ENCODE results near the gene HTR3B. TPM values are rescaled to one million over a fixed set of nuclear protein-coding genes. Genes with fewer than 3 reads are reported as not detected.
A peak's percentile ranks its signal among the peaks of the same experiment; 100 is the strongest.
"Not testable (repeated sequence)": the region's sequence is repeated elsewhere in the genome, so short reads cannot be mapped to it uniquely, and the experiment has no call there.

Gene HTR3B
- total RNA-seq, 3 donors from 2014 or later: not detected

DNA sequence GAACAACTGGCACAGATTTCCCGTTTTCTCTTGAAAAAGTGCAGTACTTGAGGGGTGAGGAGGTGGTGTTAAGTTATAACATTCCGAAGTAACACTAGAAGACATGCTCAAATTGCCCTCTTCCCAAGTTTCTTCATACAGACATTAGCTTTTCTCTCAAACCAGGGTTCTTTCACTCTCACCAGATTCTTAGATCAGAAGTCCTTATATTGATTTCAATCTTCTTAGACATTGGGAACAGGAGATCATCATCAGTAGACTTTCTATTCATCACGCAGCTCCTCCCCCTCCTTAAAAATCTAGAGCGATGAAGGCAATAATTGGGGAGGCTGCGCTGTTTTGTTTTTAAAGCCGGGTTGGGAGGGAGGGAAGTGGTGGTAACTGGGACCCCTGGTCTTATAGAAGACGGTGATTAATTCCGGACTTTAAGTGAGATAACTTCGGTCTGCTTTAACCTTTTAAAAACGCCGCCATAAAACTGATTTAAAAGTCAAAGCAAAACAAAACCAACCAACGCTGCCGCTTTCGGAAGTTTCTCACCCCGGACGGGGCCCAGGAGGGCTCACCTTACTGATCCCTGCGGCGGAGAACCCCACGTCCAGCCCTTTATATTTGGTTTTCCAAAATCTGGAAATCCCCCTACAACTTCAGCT, 29.9 kb upstream of the HTR3B start:
- peak overlapping the region; percentile 61 for H3K4me3 ChIP-seq
- intact Hi-C loops (cut with DNase I, micrococcal nuclease): no loop called here
- peaks cover 9% of the 10 kb centered on the region for H3K4me1 ChIP-seq (ENCODE audit: low read depth)
- H3K36me3 ChIP-seq (ENCODE audit: low read depth): no peaks in the 10 kb centered on the region
- ATAC-seq (peak; percentile 19), DNase-seq (peak in 1 of 3 donors; percentile 56)
- no peaks in the 10 kb centered on the region for H3K9me3 ChIP-seq
- TF ChIP-seq, protein P1, sequence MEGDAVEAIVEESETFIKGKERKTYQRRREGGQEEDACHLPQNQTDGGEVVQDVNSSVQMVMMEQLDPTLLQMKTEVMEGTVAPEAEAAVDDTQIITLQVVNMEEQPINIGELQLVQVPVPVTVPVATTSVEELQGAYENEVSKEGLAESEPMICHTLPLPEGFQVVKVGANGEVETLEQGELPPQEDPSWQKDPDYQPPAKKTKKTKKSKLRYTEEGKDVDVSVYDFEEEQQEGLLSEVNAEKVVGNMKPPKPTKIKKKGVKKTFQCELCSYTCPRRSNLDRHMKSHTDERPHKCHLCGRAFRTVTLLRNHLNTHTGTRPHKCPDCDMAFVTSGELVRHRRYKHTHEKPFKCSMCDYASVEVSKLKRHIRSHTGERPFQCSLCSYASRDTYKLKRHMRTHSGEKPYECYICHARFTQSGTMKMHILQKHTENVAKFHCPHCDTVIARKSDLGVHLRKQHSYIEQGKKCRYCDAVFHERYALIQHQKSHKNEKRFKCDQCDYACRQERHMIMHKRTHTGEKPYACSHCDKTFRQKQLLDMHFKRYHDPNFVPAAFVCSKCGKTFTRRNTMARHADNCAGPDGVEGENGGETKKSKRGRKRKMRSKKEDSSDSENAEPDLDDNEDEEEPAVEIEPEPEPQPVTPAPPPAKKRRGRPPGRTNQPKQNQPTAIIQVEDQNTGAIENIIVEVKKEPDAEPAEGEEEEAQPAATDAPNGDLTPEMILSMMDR (IDR thresholded peaks at IDR 0.05): no peak

DNA sequence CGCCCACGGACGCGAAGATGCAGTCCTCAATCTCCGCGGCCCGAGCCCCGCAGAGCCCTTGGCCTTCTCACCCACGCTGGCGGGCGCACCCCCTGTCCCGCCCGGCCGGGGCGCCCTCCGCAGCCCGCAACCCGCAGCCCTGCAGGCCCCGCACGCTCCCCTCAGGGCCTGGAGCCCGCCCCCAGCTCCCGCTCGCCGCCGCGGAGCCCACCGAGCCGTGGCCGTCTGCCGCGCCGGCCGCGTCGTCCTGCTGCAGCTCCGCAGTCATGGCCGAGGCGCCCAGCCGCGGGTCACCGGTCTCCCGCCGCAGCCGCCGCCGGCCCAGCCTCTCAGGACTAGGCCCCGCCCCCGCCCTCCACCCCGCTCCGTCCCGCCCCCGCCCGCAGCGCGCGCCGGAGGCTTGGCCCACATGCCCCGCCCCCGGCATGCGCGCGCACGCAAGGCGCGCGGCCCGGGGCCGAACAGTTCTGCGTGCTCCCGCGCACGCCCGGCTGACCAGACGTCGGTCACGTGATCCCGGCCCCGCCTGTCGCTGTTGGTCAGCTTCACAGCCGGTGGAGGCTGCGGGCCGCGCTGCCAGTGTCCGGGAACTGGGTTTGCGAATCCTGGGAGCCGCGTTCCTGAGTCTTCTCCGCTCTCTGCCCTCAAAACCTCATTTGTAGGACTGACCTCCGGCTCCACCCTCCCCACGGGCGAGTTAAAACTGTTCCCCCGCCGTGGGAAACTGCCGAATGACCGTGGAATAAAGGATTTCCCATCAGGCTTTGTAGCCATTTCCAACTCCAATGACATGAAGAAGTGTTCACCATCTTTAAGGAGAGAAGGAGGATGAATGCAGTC, 29.1 kb upstream of the HTR3B start, which contains the start of gene USP28:
Gene USP28 (minus strand): TSS at position 339 of the 840 bp plus-strand sequence. CDS start 71 bp downstream, at position 268.
- DNase-seq (peak; percentile 98), ATAC-seq (peak; percentile 98)
- Histone ChIP-seq H3K9me3 (no peaks in the 10 kb centered on the region), H3K4me1 (ENCODE audit: low read depth) (peaks cover 9% of the 10 kb centered on the region), H3K36me3 (ENCODE audit: low read depth) (no peaks in the 10 kb centered on the region), H3K4me3 (peak within 1 kb of the TSS; percentile 61)
- intact Hi-C loops (cut with DNase I, micrococcal nuclease): no loop called here
- TF ChIP-seq, protein P1 (IDR thresholded peaks at IDR 0.05): no peak

DNA sequence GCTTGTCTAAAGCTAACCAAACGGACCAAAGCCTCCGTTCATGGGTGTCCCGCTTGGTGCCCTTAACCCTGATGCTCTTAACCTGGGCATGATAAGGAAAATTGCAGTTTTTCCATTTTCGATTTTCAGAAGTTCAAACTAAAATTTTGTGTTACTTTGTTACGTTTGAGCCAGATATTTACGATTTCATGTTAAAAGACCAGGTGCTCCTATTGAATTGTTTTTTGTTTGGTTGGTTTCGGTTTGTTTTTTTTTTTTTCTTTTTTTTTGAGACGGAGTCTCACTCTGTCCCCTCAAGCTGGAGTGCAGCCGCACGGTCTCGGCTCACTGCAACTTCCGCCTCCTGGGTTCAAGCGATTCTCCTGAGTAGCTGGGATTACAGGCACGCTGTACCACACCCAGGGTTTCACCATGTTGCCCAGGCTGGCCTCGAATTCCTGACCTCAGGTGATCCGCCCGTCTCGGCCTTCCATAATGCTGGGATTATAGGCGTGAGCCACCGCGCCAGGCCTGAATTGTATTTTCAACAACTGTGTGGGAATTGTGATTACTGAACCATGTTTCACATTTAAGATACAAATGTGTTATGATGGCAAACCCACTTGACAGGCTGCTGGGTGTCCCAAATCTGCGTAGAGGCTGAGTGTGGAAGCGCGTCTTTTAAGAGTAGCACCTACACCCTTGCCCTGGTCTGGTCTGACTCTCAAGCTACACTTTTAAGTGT, 28.4 kb upstream of the HTR3B start:
- ATAC-seq (no peak), DNase-seq (peak; percentile 28 to 54 (median 41))
- intact Hi-C loops (cut with DNase I, micrococcal nuclease): no loop called here
- Histone ChIP-seq H3K4me3 (peak overlapping the region; percentile 61), H3K4me1 (ENCODE audit: low read depth) (peaks cover 8% of the 10 kb centered on the region), H3K36me3 (ENCODE audit: low read depth) (no peaks in the 10 kb centered on the region), H3K9me3 (no peaks in the 10 kb centered on the region)
- TF ChIP-seq, protein P1 (IDR thresholded peaks at IDR 0.05): no peak

DNA sequence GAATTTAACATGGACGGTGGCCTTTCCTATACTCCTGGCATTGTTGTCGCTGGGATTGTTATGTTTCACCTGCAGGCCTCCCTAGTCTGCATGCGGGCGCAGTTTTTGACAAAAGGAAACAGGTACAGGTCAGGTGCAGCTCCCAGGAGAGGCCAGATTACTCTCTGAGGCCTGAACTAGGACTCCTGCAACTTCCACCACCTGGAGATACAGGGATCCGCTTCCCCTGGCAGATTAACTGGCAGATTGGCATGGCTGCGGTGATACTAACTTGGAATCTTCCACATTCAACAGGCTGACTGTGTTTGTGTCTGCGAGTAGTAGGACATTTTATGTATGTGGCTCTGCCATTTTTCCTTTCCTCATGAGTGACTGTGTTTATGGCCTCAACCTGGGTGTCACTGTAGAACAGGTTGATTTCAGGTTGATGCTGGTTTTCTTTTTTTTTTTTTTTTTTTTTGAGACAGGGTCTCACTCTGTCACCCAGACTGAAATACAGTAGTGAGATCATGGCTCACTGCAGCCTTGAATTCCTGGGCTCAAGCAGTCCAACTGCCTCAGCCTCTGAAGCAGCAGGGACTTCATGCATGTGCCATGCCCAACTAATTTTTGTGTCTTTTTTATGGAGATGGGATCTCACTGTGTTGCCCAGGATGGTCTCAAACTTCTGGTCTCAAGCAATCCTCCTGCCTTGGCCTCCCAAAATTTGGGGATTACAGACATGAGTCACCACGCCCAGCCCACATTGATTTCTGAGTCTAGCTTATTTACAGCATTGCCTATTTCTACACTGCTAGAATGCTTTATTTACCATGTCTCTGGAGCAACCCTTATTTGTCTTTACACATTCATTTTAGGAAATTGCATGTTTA, 27.6 kb upstream of the HTR3B start:
- ATAC-seq: no peak
- TF ChIP-seq, protein P1 (IDR thresholded peaks at IDR 0.05): no peak
- intact Hi-C loops (cut with DNase I, micrococcal nuclease): no loop called here
- peaks cover 6% of the 10 kb centered on the region for H3K4me1 ChIP-seq (ENCODE audit: low read depth)
- H3K9me3 ChIP-seq: no peaks in the 10 kb centered on the region
- no peak for DNase-seq
- H3K36me3 ChIP-seq (ENCODE audit: low read depth): no peaks in the 10 kb centered on the region
- no peak overlapping the region for H3K4me3 ChIP-seq

DNA sequence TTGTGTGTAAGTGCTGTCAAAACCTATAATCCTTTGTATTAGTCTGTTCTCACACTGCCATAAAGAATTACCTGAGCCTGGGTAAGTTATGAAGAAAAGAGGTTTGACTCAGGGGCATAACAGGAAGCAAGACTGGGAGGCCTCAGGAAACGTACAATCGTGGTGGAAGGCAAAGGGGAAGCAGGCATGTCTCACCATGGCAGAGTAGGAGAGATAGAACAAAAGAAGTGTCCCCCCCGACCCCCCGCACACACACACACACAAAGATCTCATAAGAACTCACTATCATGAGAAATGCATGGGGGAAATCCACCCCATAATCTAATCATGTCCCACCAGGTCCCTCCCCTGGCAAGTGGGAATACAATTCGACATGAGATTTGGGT, 26.9 kb upstream of the HTR3B start:
- no peaks in the 10 kb centered on the region for H3K9me3 ChIP-seq
- TF ChIP-seq, protein P1 (IDR thresholded peaks at IDR 0.05): no peak
- DNase-seq: no peak
- no peak for ATAC-seq
- H3K4me1 ChIP-seq (ENCODE audit: low read depth): peaks cover 6% of the 10 kb centered on the region
- H3K4me3 ChIP-seq: no peak overlapping the region
- no peaks in the 10 kb centered on the region for H3K36me3 ChIP-seq (ENCODE audit: low read depth)
- intact Hi-C loops (cut with DNase I, micrococcal nuclease): no loop called here

DNA sequence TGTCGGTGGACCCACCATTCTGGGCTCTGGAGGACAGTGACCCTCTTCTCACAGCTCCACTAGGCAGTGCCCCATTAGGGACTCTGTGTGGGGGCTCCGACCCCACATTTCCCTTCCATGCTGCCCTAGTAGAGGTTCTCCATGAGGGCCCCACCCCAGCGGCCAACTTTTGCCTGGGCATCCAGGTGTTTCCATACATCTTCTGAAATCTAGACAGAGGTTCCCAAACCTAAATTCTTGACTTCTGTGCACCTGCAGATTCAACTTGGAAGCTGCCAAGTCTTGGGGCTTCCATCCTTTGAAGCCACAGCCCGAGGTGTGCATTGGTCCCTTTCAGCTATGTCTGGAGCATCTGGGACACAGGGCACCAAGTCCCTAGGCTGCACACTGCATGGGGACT, 25.1 kb upstream of the HTR3B start:
- ATAC-seq; DNase-seq; H3K9me3 ChIP-seq; H3K36me3 ChIP-seq (ENCODE audit: low read depth); H3K4me1 ChIP-seq (ENCODE audit: low read depth); H3K4me3 ChIP-seq; intact Hi-C loops (cut with DNase I, micrococcal nuclease): not testable (repeated sequence)

Measured in mucosa of descending colon (tissue), 3 donors.